T-helper 9 cell (primary cell): ENCODE results near the gene TRABD2A.
"Not testable (repeated sequence)": the region's sequence is repeated elsewhere in the genome, so short reads cannot be mapped to it uniquely, and the experiment has no call there.

ENCODE experiments used
- DNase-seq: peaks from one replicate; pipeline ENCODE4 v3.0.0-alpha.2; 2020

TRABD2A gene

GRCh38 chr2:84878896-84879583 is 1.8 kb downstream of the TRABD2A start:
- no peak for DNase-seq

- DNase-seq, result no peak
These were observed 2.4 kb downstream of the TRABD2A start for GRCh38 chr2:84878459-84878858.

DNA sequence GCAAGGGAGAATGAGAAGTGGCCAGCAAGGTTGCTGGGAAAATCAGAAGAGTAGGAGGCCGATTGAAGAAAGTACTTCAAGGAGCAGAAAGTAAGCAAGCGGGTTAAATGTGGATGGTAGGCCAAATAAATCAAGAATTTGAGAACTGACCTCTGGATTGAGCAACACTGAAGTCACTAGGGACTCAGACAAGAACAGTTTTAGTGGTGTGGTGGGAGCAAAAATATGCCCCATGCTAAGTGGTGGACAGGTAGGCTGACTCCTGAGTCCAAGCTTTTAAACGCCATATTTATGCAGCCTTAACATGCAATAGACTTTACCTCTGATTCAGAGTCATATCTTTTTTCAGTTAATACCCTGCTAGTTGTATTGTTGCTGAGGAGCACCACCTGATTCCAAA is 4.5 kb downstream of the TRABD2A start:
- DNase-seq, result no peak

DNA sequence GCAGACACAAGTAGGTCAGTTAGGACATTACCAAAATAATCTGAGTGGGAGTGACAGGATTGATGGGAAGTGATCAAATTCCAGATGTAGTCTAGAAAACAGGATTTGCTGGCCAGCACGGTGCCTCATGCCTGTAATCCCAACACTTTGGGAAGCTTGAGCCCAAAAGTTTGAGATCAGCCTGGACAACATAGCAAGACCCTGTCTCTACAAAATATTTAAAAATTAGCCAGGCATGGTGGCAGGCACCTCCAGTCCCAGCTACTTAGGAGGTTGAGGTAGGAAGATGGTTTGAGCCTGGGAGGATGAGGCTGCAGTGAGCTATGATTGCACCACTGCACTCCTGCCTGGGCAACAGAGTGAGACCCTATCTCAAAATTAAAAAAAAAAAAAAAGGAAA is 5.3 kb downstream of the TRABD2A start:
- DNase-seq, result not testable (repeated sequence)

GRCh38 chr2:84875213-84875560 is 5.7 kb downstream of the TRABD2A start:
- DNase-seq, result no peak

- DNase-seq, result no peak
These were observed 6.3 kb downstream of the TRABD2A start for GRCh38 chr2:84874381-84875212.

DNA sequence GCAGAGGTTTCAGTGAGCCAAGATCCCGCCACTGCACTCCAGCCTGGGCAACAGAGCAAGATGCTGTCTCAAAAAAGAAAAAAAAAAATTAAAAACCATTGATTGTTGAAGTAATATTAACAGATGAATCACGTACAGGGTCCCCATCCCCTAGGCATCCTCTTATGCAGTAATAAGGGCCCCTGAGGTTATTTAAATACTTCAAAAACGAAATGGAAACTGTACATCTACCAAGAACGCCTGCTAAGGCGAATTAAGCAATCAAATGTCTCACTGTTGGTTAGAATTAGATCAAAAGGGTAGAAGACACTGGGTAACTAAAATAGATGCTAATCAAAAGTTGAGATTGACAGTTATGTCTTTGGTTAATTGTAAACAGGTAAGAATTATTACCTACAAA is 7.5 kb downstream of the TRABD2A start:
- no peak for DNase-seq

GRCh38 chr2:84872691-84873090 is 8.2 kb downstream of the TRABD2A start:
- DNase-seq, result not testable (repeated sequence)

DNA sequence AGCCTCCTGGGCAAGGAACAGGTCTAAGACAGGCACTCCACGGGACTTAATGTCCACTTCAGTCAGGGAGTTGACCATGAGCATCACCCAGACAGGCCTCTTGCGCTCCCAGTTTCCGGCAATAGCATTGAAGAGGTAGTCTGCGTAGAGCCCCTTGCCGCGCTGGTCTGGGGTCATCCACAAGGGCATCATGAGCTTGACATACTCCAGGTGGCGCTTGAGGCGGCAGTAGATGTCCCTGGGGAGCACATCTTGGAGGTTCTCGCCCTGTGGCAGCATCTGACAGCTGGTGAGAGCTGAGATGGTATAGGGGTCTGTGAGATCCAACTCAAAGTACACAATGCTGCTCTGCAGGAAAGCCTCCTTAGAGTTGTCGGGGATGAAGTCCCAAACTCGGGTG is 10.6 kb downstream of the TRABD2A start:
- no peak for DNase-seq

- not testable (repeated sequence) for DNase-seq
These were observed 12.6 kb downstream of the TRABD2A start for GRCh38 chr2:84868327-84868726.

GRCh38 chr2:84866122-84866521 is 14.8 kb downstream of the TRABD2A start:
- no peak for DNase-seq

DNA sequence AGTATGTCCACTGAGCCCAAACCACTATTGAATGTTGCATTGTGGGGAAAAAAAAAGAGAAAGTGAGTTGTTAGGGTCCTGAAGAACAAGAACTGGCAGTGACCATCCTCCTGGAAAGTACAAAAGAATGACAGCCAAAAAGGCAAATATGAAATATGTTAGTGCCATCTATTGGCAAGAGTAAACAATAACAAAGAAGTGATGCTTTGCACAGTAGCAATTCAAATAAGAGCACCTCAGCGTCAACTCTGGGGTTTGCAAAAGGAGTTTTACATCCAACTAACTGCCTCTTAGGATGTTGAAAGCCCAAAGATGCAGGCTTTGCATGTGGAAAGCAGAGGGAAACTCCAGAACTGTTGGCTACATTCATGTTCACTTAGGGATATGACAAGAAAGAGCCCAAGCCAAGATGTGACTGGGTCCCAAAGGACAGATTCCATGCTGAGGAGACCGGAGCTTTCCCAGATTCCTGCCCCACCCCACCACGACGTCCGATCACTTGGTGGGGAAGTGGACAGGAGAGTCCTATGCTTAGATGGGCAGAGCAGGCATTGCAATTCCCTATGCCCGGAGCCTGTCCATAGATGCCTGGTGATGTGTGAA is 15.6 kb downstream of the TRABD2A start:
- DNase-seq, result no peak

GRCh38 chr2:84862006-84862405 is 18.9 kb downstream of the TRABD2A start:
- no peak for DNase-seq

DNA sequence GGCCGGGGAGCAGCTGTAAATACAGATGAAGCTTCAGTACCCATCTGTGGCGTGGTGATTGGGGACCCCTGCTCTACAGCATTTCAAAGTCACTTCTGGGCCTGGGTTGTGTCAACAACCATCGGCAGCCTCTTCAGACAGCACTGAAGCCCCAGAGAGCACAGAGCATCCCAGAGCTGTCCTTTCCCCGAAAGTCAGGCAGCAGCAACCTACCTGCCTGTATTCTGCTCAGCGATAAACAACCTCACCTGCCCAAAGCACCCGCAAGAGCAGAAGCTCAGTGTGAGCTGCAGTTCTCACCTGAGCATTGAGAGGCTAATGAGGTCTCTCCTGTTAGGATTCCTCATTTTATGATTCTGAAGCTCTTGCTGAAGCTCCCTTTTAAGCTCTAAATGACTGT is 19.3 kb downstream of the TRABD2A start:
- no peak for DNase-seq

- DNase-seq, result no peak
These were observed 21.9 kb downstream of the TRABD2A start for GRCh38 chr2:84858937-84859336.

GRCh38 chr2:84858123-84858522 is 22.8 kb downstream of the TRABD2A start:
- no peak for DNase-seq

- no peak for DNase-seq
These were observed 23.3 kb downstream of the TRABD2A start for GRCh38 chr2:84857566-84857965.

DNA sequence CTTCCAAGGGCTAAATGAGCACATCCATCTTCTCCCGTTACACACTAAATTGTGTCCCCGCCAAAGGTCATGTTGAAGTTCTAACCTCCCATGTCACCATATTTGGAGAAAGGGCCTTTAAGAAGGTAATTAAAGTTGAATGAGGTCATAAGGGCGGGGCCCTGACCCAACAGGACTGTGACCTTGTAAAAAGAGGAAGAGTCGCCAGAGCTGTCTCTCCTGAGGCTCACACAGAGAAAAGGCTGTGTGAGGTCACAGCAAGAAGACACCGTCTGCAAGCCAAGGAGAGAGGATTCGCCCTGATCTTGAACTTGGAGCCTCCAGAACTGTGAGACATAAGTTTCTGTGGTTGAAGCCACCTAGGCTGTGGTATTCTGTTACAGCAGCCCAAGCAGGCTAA is 24.1 kb downstream of the TRABD2A start:
- DNase-seq, result no peak

GRCh38 chr2:84855731-84856130 is 25.2 kb downstream of the TRABD2A start:
- DNase-seq, result no peak

DNA sequence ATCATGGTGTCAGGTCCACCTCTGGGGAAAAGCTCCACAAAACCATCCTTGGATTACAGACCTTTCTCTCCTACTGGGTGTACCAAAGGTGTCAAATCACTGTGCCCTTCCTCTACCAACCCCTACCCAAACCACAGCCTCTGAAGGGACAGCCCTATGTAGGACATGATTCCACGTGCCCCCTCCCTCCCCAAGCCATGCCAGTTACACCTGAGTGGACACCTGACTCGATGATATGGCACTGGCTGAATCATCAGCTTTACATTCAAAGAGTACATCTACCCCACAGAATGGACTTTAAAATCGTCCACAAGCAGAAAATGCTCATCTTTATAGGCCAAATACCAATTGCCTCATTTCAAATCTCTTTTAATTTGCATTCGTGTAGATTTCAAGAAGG is 26.0 kb downstream of the TRABD2A start:
- DNase-seq, result no peak

DNA sequence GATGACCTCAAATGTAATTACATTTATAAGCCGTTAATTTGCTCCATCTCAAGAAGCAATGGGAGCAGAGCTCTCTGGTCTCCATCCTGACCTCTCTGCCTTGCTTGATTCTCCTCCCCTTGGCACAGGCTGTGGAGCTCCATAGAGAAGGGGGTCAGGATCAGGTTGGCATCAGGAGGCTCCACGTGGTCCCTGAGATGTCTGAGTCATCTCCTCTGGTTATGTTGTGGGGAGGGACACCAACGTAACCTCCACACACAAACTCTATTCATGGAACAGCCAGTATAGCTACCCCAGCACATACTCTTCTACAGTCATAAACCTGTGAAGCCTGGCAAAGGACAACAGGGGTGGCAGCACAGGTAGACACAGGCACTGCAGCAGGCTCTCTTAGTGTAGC is 29.0 kb downstream of the TRABD2A start:
- DNase-seq, result no peak

DNA sequence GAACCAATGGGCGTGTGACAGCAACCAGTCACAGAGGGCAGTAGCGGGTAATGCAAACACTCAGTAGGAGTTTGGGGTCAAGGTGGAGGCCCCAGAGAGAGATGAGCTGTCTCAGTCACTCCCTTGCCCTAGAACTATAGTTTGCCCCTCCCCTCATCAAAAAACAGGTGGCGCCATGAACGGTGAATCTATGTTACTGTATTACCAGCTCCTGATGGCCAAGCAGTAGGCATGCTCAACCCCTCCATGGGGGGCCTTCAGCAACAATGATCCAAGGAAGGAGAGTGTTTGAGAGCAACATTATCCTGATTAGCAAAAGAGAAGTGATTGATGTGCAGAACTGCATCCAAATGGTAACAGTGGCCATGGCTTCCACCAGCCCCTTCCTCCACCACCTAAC is 30.4 kb downstream of the TRABD2A start:
- DNase-seq, result no peak

GRCh38 chr2:84849271-84849952 is 31.5 kb downstream of the TRABD2A start:
- peak; percentile 32 for DNase-seq
